IMR-90 (cell line): Measurements from ENCODE around the gene RXFP1. TPM values are rescaled to one million over a fixed set of nuclear protein-coding genes. Genes with fewer than 3 reads are reported as not detected.

Experiments
- ATAC-seq: fragments of 200-7000 bp; cut with Tn5 transposase; 2 replicates; pipeline ENCODE4 v1.9.1; 2020; ENCODE audit warnings: low read depth, mild to moderate bottlenecking, moderate library complexity
- BruUV-seq: library from RNA; stranded (reverse); fragments of 400-500 nt; replicated peaks from 2 replicates; lab custom pipeline; 2021; lab: Mats Ljungman, UMichigan
- CTCF ChIA-PET: fragments of 300-600 bp; formaldehyde crosslinking; extraction: SDS; loops from one replicate; lab custom pipeline; 2021; ENCODE audit warnings: antibody characterized with exemption; lab: Yijun Ruan, JAX
- POLR2A ChIA-PET: fragments of 300-600 bp; sonication (Branson Sonifier 250); formaldehyde crosslinking; loops from one replicate; lab custom pipeline; 2022; ENCODE audit warnings: antibody characterized with exemption; ENCODE audit not compliant: unreplicated experiment; lab: Charles Lee
- DNase-seq: peaks from one replicate; pipeline ENCODE4 v3.0.0; 2013
- H2AFZ ChIP-seq: replicated peaks from 2 replicates; pipeline ENCODE3; 2013; ENCODE audit warnings: low read length, mild to moderate bottlenecking; ENCODE audit not compliant: poor library complexity
- H2AK5ac ChIP-seq: 2 replicates; pipeline ENCODE4 v1.6.1; 2013; ENCODE audit warnings: low read depth, low read length, inconsistent platforms
- H2AK9ac ChIP-seq: replicated peaks from 2 replicates; pipeline ENCODE3; 2013; ENCODE audit warnings: mild to moderate bottlenecking, low read depth, low read length, moderate library complexity; ENCODE audit not compliant: poor library complexity
- H2BK120ac ChIP-seq: 2 replicates; pipeline ENCODE4 v1.6.1; 2013; ENCODE audit warnings: low read depth, low read length, inconsistent platforms
- H2BK15ac ChIP-seq: 3 replicates; pipeline ENCODE4 v1.6.1; 2013; ENCODE audit warnings: low read depth, low read length, inconsistent platforms
- H2BK20ac ChIP-seq: 2 replicates; pipeline ENCODE4 v1.6.1; 2013; ENCODE audit warnings: low read depth, mild to moderate bottlenecking, inconsistent platforms, low read length, moderate library complexity
- H2BK5ac ChIP-seq: 2 replicates; pipeline ENCODE4 v1.6.1; 2013; ENCODE audit warnings: mild to moderate bottlenecking, low read depth, low read length, inconsistent platforms; ENCODE audit not compliant: poor library complexity, severe bottlenecking
- H3K14ac ChIP-seq: replicated peaks from 2 replicates; pipeline ENCODE4 v1.6.1; 2013; ENCODE audit warnings: low read depth, low read length, inconsistent platforms
- H3K18ac ChIP-seq: 2 replicates; pipeline ENCODE4 v1.6.1; 2013; ENCODE audit warnings: low read depth, low read length, control low read depth
- H3K23ac ChIP-seq: 2 replicates; pipeline ENCODE4 v1.6.1; 2013; ENCODE audit warnings: low read depth, low read length, inconsistent platforms
- H3K27ac ChIP-seq: 2 replicates; pipeline ENCODE4 v1.5.1; 2013; ENCODE audit warnings: mild to moderate bottlenecking, control low read depth, low read length; ENCODE audit not compliant: insufficient read depth
- H3K27me3 ChIP-seq: 2 replicates; pipeline ENCODE4 v1.6.1; 2013; ENCODE audit warnings: low read length; ENCODE audit not compliant: control insufficient read depth, insufficient read depth
- H3K36me3 ChIP-seq: 2 replicates; pipeline ENCODE4 v1.6.1; 2013; ENCODE audit warnings: low read length, mixed read lengths; ENCODE audit not compliant: control insufficient read depth, insufficient read depth
- H3K4ac ChIP-seq: 2 replicates; pipeline ENCODE4 v1.6.1; 2013; ENCODE audit warnings: low read depth, low read length, inconsistent platforms
- H3K4me1 ChIP-seq: 2 replicates; pipeline ENCODE4 v1.6.1; 2013; ENCODE audit warnings: low read length, mixed read lengths; ENCODE audit not compliant: control insufficient read depth, insufficient read depth
- H3K4me2 ChIP-seq: 2 replicates; pipeline ENCODE4 v1.6.1; 2013; ENCODE audit warnings: low read depth, mild to moderate bottlenecking, control low read depth, low read length, moderate library complexity
- H3K4me3 ChIP-seq: 2 replicates; pipeline ENCODE4 v1.5.1; 2013; ENCODE audit warnings: low read depth, mild to moderate bottlenecking, control low read depth, low read length, moderate library complexity; ENCODE audit not compliant: insufficient read depth
- H3K56ac ChIP-seq: 2 replicates; pipeline ENCODE4 v1.6.1; 2013; ENCODE audit warnings: low read length, inconsistent platforms; ENCODE audit not compliant: insufficient read depth; ENCODE audit errors: extremely low read depth
- H3K79me1 ChIP-seq, 2 experiments: 2 replicates each; pipeline ENCODE4 v1.6.1; 2013; ENCODE audit warnings: low read length in 2 of 2, inconsistent platforms in 1 of 2, low read depth in 1 of 2
- H3K9ac ChIP-seq: 2 replicates; pipeline ENCODE4 v1.6.1; 2013; ENCODE audit warnings: low read depth, low read length, control low read depth
- H3K9me1 ChIP-seq: 2 replicates; pipeline ENCODE4 v1.6.1; 2013; ENCODE audit warnings: low read length, inconsistent platforms; ENCODE audit not compliant: insufficient read depth
- H3K9me3 ChIP-seq: 2 replicates; pipeline ENCODE4 v1.6.1; 2013; ENCODE audit warnings: low read length; ENCODE audit not compliant: control insufficient read depth, insufficient read depth
- H4K20me1 ChIP-seq: 2 replicates; pipeline ENCODE4 v1.6.1; 2013; ENCODE audit warnings: low read length, inconsistent platforms; ENCODE audit not compliant: insufficient read depth
- H4K5ac ChIP-seq: 2 replicates; pipeline ENCODE4 v1.6.1; 2013; ENCODE audit warnings: mild to moderate bottlenecking, low read depth, low read length, control low read depth
- H4K8ac ChIP-seq, 2 experiments: 2 replicates each; pipeline ENCODE4 v1.6.1; 2013; ENCODE audit warnings: low read depth in 2 of 2, low read length in 2 of 2, control low read depth in 1 of 2, inconsistent platforms in 1 of 2
- H4K91ac ChIP-seq: 2 replicates; pipeline ENCODE4 v1.6.1; 2013; ENCODE audit warnings: low read depth, low read length, inconsistent platforms; ENCODE audit not compliant: insufficient read depth
- BHLHE40 ChIP-seq: fragments of 150-350 bp; IDR thresholded peaks from 2 replicates; pipeline ENCODE4 v1.6.1; 2016; ENCODE audit warnings: mild to moderate bottlenecking, low read depth, low read length
- ELK1 ChIP-seq: fragments of 150-350 bp; IDR thresholded peaks from 2 replicates; pipeline ENCODE4 v1.6.1; 2016; ENCODE audit warnings: low read depth, mild to moderate bottlenecking, low read length, moderate library complexity, borderline replicate concordance
- POLR2A ChIP-seq: IDR thresholded peaks from 2 replicates; pipeline ENCODE4 v1.6.1; 2012; ENCODE audit warnings: mild to moderate bottlenecking, low read depth, low read length
- RAD21 ChIP-seq: IDR thresholded peaks from 2 replicates; pipeline ENCODE4 v1.6.1; 2012; ENCODE audit warnings: low read length, improper control_type of control experiment
- RCOR1 ChIP-seq: IDR thresholded peaks from 2 replicates; pipeline ENCODE4 v1.6.1; 2012; ENCODE audit warnings: mild to moderate bottlenecking, low read length, improper control_type of control experiment; ENCODE audit not compliant: insufficient replicate concordance
- WGBS, 2 experiments: methylation state at CpG; one replicate each; pipeline versions ENCODE4 v1.1.5 to v1.1.7; 2013; ENCODE audit warnings: missing lambda C conversion rate in 2 of 2; ENCODE audit not compliant: insufficient read length in 1 of 2; ENCODE audit errors: extremely low coverage in 2 of 2; 5-methylcytosine and 5-hydroxymethylcytosine counted together
- dilution Hi-C: fragments of 300-500 bp; cut with HindIII; formaldehyde crosslinking; loops from one replicate; pipeline ENCODE4 v1.14.3; 2018; ENCODE audit warnings: low sequenced_read_pairs; ENCODE audit not compliant: unreplicated experiment
- in situ Hi-C: fragments of 300-500 bp; cut with MboI; formaldehyde crosslinking; loops from 3 replicates; pipeline ENCODE4 v1.14.3; 2019; ENCODE audit warnings: low sequenced_read_pairs, inconsistent platforms, mixed read lengths
- intact Hi-C: fragments of 100-400 bp; cut with micrococcal nuclease; formaldehyde crosslinking; loops from 2 replicates; pipeline ENCODE4 v1.10.0; 2022
- polyA plus RNA-seq, 3 experiments: library from polyadenylated mRNA; depleted of rRNA; stranded (reverse); fragments of >200 nt; gene quantifications; 2 replicates each; pipeline ENCODE4 v1.2.3, GENCODE V29; 2012; ENCODE audit warnings: low replicate concordance in 1 of 3
- total RNA-seq: library from RNA; depleted of rRNA; stranded (reverse); fragments of >200 nt; gene quantifications from 2 replicates; pipeline ENCODE4 v1.2.3, GENCODE V29; 2012
- TF ChIP-seq, protein P1 (sequence below): conservative IDR thresholded peaks from 2 replicates; pipeline ENCODE4 v1.5.1; 2012; ENCODE audit warnings: mild to moderate bottlenecking, low read depth, low read length, improper control_type of control experiment

RXFP1 gene
- total and polyA plus RNA-seq, 2 of the 4 experiments (the other 2 are of a cell fraction): not detected

- no peak overlapping the region for H3K4me3 ChIP-seq
- H2BK5ac ChIP-seq: no peak overlapping the region
- DNase-seq (no peak), ATAC-seq (no peak)
- H3K4ac ChIP-seq: no peak overlapping the region
- H3K9ac ChIP-seq: no peak overlapping the region
- H3K27ac ChIP-seq: no peak overlapping the region
- no peak overlapping the region for H2BK20ac ChIP-seq
- H3K56ac ChIP-seq: no peak overlapping the region
- TF ChIP-seq RAD21 (no peak), ELK1 (no peak), BHLHE40 (no peak), RCOR1 (no peak), POLR2A (no peak)
- TF ChIP-seq, protein P1, sequence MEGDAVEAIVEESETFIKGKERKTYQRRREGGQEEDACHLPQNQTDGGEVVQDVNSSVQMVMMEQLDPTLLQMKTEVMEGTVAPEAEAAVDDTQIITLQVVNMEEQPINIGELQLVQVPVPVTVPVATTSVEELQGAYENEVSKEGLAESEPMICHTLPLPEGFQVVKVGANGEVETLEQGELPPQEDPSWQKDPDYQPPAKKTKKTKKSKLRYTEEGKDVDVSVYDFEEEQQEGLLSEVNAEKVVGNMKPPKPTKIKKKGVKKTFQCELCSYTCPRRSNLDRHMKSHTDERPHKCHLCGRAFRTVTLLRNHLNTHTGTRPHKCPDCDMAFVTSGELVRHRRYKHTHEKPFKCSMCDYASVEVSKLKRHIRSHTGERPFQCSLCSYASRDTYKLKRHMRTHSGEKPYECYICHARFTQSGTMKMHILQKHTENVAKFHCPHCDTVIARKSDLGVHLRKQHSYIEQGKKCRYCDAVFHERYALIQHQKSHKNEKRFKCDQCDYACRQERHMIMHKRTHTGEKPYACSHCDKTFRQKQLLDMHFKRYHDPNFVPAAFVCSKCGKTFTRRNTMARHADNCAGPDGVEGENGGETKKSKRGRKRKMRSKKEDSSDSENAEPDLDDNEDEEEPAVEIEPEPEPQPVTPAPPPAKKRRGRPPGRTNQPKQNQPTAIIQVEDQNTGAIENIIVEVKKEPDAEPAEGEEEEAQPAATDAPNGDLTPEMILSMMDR: no peak
- dilution Hi-C loops (no loop called here), in situ Hi-C loops (no loop called here), intact Hi-C loops (no loop called here)
- no peaks in the 10 kb centered on the region for H3K4me1 ChIP-seq
- H2AK5ac ChIP-seq: no peak overlapping the region
- no peak overlapping the region for H3K23ac ChIP-seq
- H3K27me3 ChIP-seq: no peaks in the 10 kb centered on the region
- CTCF ChIA-PET: no interaction called here
- no peaks in the 10 kb centered on the region for H4K20me1 ChIP-seq
- H3K36me3 ChIP-seq: no peaks in the 10 kb centered on the region
- H2BK120ac ChIP-seq: no peak overlapping the region
- no TSS peak for BruUV-seq
- WGBS, 2 experiments: 86% methylated on average over 1 of the region's 7 CpGs; no CpG with 5 or more reads in 1 of the 2 experiments
- no peak overlapping the region for H3K4me2 ChIP-seq
- H3K9me1 ChIP-seq: no peaks in the 10 kb centered on the region
- H4K5ac ChIP-seq: no peak overlapping the region
- H2AFZ ChIP-seq: no peak overlapping the region
- H4K91ac ChIP-seq: no peak overlapping the region
- no peak overlapping the region for H4K8ac ChIP-seq
- H3K9me3 ChIP-seq: no peaks in the 10 kb centered on the region
- H3K14ac ChIP-seq: no peak overlapping the region
- POLR2A ChIA-PET: no interaction called here
- no peak overlapping the region for H2BK15ac ChIP-seq
- no peak overlapping the region for H2AK9ac ChIP-seq
- H3K18ac ChIP-seq: no peak overlapping the region
- H3K79me1 ChIP-seq: peaks cover 8 to 29% of the 10 kb centered on the region in 2 experiments; a peak in 3 of 4 replicates
These were observed 147.6 kb downstream of the RXFP1 start for GRCh38 chr4:158669310-158669709.
